ENCODE data around the gene PTCSC3. TPM values are rescaled to one million over a fixed set of nuclear protein-coding genes. Genes with fewer than 3 reads are reported as not detected.

PTCSC3 gene
- total and polyA plus RNA-seq, 10 donors: not detected

- no peaks in the 10 kb centered on the region for H3K4me1 ChIP-seq
- H3K9me3 ChIP-seq: no peaks in the 10 kb centered on the region
- DNase-seq: no peak
- H3K27ac ChIP-seq: no peak overlapping the region
- peaks cover 0 to 11% (median 0%) of the 10 kb centered on the region in 7 donors for H3K27me3 ChIP-seq (replicated peaks in 1 of 7)
- intact Hi-C loops (cut with DNase I; ENCODE audit: low total_unique reads): no loop called here
- H3K36me3 ChIP-seq: no peaks in the 10 kb centered on the region
- TF ChIP-seq, protein P1, sequence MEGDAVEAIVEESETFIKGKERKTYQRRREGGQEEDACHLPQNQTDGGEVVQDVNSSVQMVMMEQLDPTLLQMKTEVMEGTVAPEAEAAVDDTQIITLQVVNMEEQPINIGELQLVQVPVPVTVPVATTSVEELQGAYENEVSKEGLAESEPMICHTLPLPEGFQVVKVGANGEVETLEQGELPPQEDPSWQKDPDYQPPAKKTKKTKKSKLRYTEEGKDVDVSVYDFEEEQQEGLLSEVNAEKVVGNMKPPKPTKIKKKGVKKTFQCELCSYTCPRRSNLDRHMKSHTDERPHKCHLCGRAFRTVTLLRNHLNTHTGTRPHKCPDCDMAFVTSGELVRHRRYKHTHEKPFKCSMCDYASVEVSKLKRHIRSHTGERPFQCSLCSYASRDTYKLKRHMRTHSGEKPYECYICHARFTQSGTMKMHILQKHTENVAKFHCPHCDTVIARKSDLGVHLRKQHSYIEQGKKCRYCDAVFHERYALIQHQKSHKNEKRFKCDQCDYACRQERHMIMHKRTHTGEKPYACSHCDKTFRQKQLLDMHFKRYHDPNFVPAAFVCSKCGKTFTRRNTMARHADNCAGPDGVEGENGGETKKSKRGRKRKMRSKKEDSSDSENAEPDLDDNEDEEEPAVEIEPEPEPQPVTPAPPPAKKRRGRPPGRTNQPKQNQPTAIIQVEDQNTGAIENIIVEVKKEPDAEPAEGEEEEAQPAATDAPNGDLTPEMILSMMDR (IDR thresholded peaks at IDR 0.05 in 8 of 11, conservative IDR thresholded peaks at IDR 0.05 in 3 of 11): no peak
- no peak for TF ChIP-seq POLR2A (IDR thresholded peaks at IDR 0.05)
- TF ChIP-seq POLR2AphosphoS5 (IDR thresholded peaks at IDR 0.05): no peak
- WGBS, 5 donors: 42 to 56% (median 50%) methylated on average over 3 of the region's 3 CpGs
- H3K4me3 ChIP-seq: no peak overlapping the region
These were observed 4.9 kb downstream of the PTCSC3 start for GRCh38 chr14:36171607-36172006.

- no peaks in the 10 kb centered on the region for H3K4me1 ChIP-seq
- H3K36me3 ChIP-seq: no peaks in the 10 kb centered on the region
- peaks cover 0 to 14% (median 0%) of the 10 kb centered on the region in 7 donors for H3K27me3 ChIP-seq (replicated peaks in 1 of 7)
- no peak for TF ChIP-seq POLR2AphosphoS5 (IDR thresholded peaks at IDR 0.05)
- TF ChIP-seq POLR2A (IDR thresholded peaks at IDR 0.05): no peak
- TF ChIP-seq, protein P1 (IDR thresholded peaks at IDR 0.05 in 8 of 11, conservative IDR thresholded peaks at IDR 0.05 in 3 of 11): no peak
- 66 to 77% (median 74%) methylated on average over 5 of the region's 5 CpGs for WGBS, 5 donors
- H3K9me3 ChIP-seq: no peaks in the 10 kb centered on the region
- H3K27ac ChIP-seq: no peak overlapping the region
- no peak for DNase-seq
- no peak overlapping the region for H3K4me3 ChIP-seq
- intact Hi-C loops (cut with DNase I; ENCODE audit: low total_unique reads): no loop called here
These were observed 9.1 kb downstream of the PTCSC3 start for GRCh38 chr14:36167431-36167830.

- Histone ChIP-seq H3K4me1 (no peaks in the 10 kb centered on the region), H3K27ac (no peak overlapping the region), H3K9me3 (no peaks in the 10 kb centered on the region), H3K36me3 (no peaks in the 10 kb centered on the region), H3K27me3 (replicated peaks in 1 of 7) (peaks cover 0 to 14% (median 0%) of the 10 kb centered on the region in 7 donors), H3K4me3 (no peak overlapping the region)
- 69 to 86% (median 77%) methylated on average over 5 of the region's 5 CpGs for WGBS, 5 donors
- TF ChIP-seq POLR2A (IDR thresholded peaks at IDR 0.05) (no peak), POLR2AphosphoS5 (IDR thresholded peaks at IDR 0.05) (no peak)
- TF ChIP-seq, protein P1 (IDR thresholded peaks at IDR 0.05 in 8 of 11, conservative IDR thresholded peaks at IDR 0.05 in 3 of 11): no peak
- DNase-seq: no peak
- intact Hi-C loops (cut with DNase I; ENCODE audit: low total_unique reads): no loop called here
These were observed 13.1 kb downstream of the PTCSC3 start for GRCh38 chr14:36163451-36163850.

- DNase-seq: no peak
- Histone ChIP-seq H3K27ac (no peak overlapping the region), H3K27me3 (replicated peaks in 1 of 7) (peaks cover 0 to 14% (median 0%) of the 10 kb centered on the region in 7 donors), H3K9me3 (no peaks in the 10 kb centered on the region), H3K36me3 (no peaks in the 10 kb centered on the region), H3K4me1 (no peaks in the 10 kb centered on the region), H3K4me3 (no peak overlapping the region)
- 83 to 94% (median 88%) methylated on average over 9 of the region's 9 CpGs for whole genome bisulfite sequencing, 5 donors
- intact Hi-C loops (cut with DNase I; ENCODE audit: low total_unique reads): no loop called here
- TF ChIP-seq POLR2A (IDR thresholded peaks at IDR 0.05) (no peak), POLR2AphosphoS5 (IDR thresholded peaks at IDR 0.05) (no peak)
- TF ChIP-seq, protein P1 (IDR thresholded peaks at IDR 0.05 in 8 of 11, conservative IDR thresholded peaks at IDR 0.05 in 3 of 11): no peak
These were observed 14.3 kb downstream of the PTCSC3 start for GRCh38 chr14:36162267-36162666.
